ENCODE data around the gene ALDH1B1.

ALDH1B1 gene

GRCh38 chr9:38437193-38437823 is 44.8 kb downstream of the ALDH1B1 start:
- TF ChIP-seq ZFX (IDR thresholded peaks at IDR 0.05) (no peak), CTCF (conservative IDR thresholded peaks at IDR 0.05) (no peak)
- peak overlapping the region; percentile 88 for H3K27ac ChIP-seq

- H3K27ac ChIP-seq = no peak overlapping the region
Measured at GRCh38 chr9:38439291-38439915, 46.9 kb downstream of the ALDH1B1 start.

GRCh38 chr9:38439916-38440301 is 47.4 kb downstream of the ALDH1B1 start:
- TF ChIP-seq ZFX (IDR thresholded peaks at IDR 0.05) = no peak
- TF ChIP-seq CTCF (conservative IDR thresholded peaks at IDR 0.05) = no peak
- H3K27ac ChIP-seq = no peak overlapping the region

More at GRCh38 chr9:38439291-38439915, 46.9 kb downstream of the ALDH1B1 start:
- TF ChIP-seq CTCF (conservative IDR thresholded peaks at IDR 0.05) = no peak
- no peak for TF ChIP-seq ZFX (IDR thresholded peaks at IDR 0.05)

GRCh38 chr9:38440516-38440915 is 48.0 kb downstream of the ALDH1B1 start:
- no peak overlapping the region for H3K27ac ChIP-seq
- no peak for TF ChIP-seq CTCF (conservative IDR thresholded peaks at IDR 0.05)
- TF ChIP-seq ZFX (IDR thresholded peaks at IDR 0.05) = no peak

- TF ChIP-seq CTCF (conservative IDR thresholded peaks at IDR 0.05) (no peak), ZFX (IDR thresholded peaks at IDR 0.05) (no peak)
- H3K27ac ChIP-seq = no peak overlapping the region
Measured at GRCh38 chr9:38441347-38442085, 49.0 kb downstream of the ALDH1B1 start.

GRCh38 chr9:38442473-38443096 is 50.1 kb downstream of the ALDH1B1 start:
- no peak for TF ChIP-seq ZFX (IDR thresholded peaks at IDR 0.05)
- TF ChIP-seq CTCF (conservative IDR thresholded peaks at IDR 0.05) = no peak
- no peak overlapping the region for H3K27ac ChIP-seq

DNA sequence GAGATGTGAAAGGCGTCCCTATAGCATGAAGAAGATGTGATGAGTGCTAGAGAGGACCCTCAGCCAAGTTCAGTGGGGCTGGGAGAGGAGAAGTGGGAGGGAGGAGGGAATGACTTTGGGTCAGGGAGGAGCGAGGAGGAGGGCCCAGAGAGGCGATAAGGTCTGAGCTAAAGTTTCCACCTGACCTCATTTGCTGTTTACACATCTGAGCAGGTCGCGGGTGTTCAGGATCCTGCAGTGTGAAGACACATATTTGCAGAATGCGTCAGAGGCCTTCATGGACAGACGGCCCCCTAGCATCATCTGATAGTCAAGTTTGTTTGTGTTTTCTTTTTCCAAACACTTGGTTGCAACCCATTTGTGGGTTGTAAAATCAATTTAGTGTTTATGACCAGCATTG is 50.7 kb downstream of the ALDH1B1 start:
- H3K27ac ChIP-seq = no peak overlapping the region
- TF ChIP-seq ZFX (IDR thresholded peaks at IDR 0.05) (no peak), CTCF (conservative IDR thresholded peaks at IDR 0.05) (no peak)
